ENCODE data around the gene WDTC1. TPM values are rescaled to one million over a fixed set of nuclear protein-coding genes. Genes with fewer than 3 reads are reported as not detected.
A peak's percentile ranks its signal among the peaks of the same experiment; 100 is the strongest.
"Not testable (repeated sequence)": the region's sequence is repeated elsewhere in the genome, so short reads cannot be mapped to it uniquely, and the experiment has no call there.

WDTC1 gene
- total RNA-seq, 1 donor from 2014 or later = 48.5 TPM

DNA sequence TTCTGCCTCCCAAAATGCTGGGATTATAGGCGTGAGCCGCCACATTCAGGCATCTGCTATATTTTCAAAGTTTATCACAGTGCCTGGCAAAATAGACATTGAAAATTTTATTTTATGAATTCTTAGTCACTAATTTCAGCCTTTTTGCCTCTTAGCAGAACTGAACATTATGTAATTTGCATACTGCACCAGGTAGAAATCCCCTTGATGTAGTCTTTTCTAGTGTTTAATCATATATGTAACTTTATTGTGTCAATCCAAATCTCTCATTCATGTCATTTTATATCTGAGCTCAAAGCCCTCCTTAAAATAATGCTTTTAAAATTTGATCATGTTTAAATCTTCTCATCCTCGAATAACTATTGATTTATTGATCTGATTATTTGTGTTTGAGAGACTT is 19.2 kb downstream of the WDTC1 start:
- DNase-seq (ENCODE audit: low read depth) = no peak

DNA sequence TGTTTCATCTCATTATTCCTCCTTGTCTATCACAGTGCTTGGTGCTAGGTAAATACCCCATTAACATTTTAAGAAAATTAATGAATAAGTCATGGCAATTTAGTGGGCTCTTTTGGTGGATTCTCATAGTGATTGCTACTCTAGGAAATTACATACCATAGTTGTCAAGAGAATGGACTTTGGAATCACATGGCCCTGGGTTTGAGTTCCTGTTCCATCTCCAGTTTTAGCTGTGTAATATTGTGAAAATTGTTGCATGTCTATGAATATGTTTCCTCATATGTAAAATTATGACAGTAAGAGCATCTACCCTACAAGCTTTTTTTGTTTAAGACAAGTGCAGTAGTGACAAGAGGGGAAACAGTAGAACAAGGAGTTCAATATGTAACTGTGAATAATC is 20.7 kb downstream of the WDTC1 start:
- no peak for DNase-seq (ENCODE audit: low read depth)

DNA sequence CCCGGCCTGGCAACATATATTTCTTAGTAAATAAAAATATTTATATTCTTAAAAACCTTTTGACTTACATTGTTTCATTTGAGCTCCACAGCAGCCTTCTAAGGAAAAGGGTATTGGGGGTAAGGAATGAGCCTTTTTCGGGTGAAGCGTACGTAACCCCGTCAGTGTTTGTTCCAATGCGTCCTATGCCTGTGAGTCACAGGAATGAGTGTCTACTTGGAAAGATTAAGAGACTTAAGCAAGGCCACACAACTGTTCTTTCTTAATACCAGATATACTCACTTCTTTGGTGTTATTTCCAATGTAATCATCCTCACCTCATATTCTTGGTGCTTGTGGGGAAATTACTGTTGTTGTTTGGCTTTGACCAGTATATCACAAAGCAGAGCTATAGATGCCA is 22.7 kb downstream of the WDTC1 start:
- DNase-seq (ENCODE audit: low read depth) = no peak

- no peak for DNase-seq (ENCODE audit: low read depth)
These were observed 24.2 kb downstream of the WDTC1 start for GRCh38 chr1:27258598-27258997.

GRCh38 chr1:27267153-27267552 is 32.7 kb downstream of the WDTC1 start:
- DNase-seq (ENCODE audit: low read depth) = no peak

DNA sequence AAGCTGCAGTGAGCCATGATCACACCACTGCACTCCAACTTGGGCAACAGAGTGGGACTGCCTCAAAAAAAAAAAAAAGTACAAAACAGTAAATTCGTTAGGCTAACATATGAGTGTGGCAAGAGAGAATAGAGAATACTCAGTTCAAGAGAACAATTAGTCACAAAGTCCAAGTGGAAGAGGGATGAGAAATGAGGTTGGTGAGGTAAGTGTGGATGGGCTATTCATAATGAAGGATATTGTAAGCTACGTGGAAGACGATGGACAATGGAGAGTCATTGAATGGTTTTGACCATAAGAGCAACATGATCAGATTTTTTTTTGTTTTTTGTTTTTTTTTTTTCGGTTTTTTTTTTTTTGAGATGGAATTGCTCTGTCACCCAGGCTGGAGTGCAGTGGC is 34.8 kb downstream of the WDTC1 start:
- no peak for DNase-seq (ENCODE audit: low read depth)

DNA sequence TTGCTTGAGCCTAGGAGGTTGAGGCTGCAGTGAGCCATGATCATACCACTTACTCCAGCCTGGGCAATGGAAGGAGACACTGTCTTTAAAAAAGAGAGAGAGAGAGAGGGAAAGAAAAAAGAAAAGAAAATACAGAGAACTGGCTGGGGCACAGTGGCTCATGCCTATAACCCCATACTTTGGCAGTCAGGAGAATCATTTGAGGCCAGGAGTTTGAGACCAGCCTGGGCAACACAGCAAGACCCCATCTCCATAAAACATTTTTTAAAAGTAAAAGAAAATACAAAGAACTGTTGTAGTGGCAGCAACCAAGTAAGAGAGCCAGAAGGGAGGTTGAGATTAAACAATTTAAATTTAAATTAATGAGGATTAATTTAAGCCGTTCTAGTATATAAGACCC is 39.8 kb downstream of the WDTC1 start:
- no peak for DNase-seq (ENCODE audit: low read depth)

GRCh38 chr1:27275696-27276095 is 41.3 kb downstream of the WDTC1 start:
- no peak for DNase-seq (ENCODE audit: low read depth)

DNA sequence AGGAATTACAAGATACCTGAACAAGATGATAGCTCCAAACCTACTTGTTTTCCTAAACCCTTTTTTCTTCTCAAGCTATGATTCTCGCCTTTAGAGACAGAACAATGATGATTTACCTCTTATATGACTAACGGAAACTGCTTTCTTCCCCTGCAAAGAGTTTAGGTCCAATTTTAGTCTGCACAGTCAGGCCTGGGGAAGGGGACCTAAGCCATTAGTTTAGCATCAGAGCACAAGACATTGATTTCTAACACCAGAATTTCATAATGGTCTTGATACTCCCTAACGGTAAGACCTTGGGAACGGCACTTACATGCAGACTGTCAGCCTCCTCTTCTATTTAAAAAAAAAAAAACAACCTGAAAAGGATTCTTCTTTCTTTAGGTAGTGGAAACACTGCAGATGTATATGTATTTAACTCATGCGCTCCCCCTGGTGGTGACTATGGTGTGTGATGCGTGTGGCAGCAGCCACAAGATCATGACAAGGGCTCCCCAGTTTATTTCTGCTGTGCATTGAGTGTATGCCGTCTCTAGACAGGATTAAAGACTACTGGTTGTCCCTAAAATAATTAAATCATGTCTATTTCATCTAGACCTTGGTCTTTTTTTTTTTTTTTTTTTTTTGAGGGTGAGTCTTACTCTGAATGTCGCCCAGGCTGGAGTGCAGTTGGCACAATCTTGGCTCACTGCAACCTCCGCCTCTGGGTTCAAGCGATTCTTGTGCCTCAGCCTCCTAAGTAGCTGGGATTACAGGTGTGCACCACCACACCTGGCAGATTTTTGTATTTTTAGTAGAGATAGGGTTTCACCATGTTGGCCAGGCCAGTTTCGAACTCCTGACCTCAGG is 50.2 kb downstream of the WDTC1 start:
- DNase-seq (ENCODE audit: low read depth) = peak; percentile 44

- DNase-seq (ENCODE audit: low read depth) = no peak
These were observed 50.8 kb downstream of the WDTC1 start for GRCh38 chr1:27285274-27285660.

GRCh38 chr1:27285821-27286220 is 51.4 kb downstream of the WDTC1 start:
- not testable (repeated sequence) for DNase-seq (ENCODE audit: low read depth)

DNA sequence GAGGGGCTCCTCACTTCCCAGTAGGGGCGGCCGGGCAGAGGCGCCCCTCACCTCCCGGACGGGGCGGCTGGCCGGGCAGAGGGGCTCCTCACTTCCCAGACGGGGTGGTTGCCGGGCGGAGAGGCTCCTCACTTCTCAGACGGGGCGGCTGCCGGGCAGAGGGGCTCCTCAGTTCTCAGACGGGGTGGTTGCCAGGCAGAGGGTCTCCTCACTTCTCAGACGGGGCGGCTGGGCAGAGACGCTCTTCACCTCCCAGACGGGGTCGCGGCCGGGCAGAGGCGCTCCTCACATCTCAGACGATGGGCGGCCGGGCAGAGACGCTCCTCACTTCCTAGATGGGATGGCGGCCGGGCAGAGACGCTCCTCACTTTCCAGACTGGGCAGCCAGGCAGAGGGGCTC is 54.7 kb downstream of the WDTC1 start:
- DNase-seq (ENCODE audit: low read depth) = not testable (repeated sequence)

DNA sequence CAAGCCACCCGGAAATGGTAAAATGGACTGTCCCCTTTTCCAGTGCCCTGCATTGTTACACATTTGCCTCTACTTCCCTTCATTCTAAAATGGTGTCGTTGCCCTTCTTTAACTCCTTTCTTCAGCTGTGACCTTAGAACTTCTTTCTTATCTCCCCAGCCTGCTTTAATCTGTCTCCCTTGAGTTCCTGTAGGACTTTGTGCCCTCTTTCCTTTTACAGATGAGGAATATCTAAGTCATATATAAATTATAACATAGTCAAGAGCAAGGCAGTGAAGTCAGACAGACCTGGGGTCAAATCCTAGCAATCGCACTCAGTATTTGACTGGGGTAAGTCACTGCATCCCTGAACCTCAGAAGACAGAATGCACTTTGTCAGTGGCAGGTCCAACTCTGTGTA is 56.1 kb downstream of the WDTC1 start:
- DNase-seq (ENCODE audit: low read depth) = no peak

DNA sequence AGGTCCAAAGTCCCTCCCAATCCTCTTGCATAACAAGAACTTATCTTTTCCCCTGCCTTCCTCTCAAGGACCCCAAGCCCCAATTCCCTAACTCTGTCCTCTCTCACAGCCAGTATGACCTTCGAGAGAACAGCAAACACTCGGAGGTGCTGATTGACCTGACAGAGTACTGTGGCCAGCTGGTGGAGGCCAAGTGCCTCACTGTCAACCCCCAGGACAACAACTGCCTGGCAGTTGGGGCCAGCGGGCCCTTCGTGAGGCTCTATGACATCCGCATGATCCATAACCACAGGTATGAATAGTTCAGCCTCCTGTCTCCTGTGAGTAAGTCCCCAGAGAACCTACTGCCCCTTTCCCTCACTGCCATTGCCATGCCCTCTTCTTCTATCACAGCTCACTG is 57.7 kb downstream of the WDTC1 start:
- DNase-seq (ENCODE audit: low read depth) = no peak

DNA sequence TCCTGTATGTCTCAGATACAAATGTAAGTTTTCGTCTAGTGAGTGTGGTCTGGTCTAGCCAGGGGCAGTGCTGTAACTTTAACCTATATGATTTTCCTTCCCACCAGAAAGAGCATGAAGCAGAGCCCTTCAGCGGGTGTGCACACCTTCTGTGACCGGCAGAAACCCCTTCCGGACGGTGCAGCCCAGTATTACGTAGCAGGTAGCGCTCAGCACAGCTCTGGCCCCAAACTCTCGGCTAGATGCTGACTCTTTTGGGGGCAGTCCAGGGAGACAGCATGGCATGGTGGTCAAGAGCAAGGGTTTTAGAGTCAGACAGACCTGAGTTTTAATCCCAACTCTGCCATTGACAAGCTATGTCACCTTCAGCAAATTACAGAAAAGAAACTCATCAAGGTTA is 59.5 kb downstream of the WDTC1 start:
- no peak for DNase-seq (ENCODE audit: low read depth)

DNA sequence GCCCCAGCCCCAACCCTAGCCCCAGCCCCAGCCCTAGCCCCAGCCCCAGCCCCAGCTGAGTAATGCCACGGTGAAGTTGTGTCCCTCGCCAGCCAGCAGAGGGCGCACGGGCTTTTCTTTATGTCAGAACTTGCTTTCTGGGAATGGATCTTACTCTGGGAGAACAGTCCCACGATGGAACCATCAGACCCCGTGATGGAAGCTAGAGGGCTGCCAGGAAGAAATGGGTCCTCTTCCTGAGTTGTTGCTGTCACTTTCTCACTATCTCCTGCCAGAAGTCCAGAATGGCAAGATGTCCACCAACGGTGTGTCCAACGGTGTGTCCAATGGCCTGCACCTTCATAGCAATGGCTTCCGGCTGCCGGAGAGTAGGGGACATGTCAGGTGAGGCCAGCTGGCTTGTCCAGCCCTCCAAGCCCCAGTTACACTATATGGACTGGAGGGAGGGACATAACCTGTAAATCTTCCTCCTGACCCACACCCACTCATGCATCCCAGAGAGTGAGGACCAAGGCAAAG is 62.4 kb downstream of the WDTC1 start:
- DNase-seq (ENCODE audit: low read depth) = peak; percentile 19

DNA sequence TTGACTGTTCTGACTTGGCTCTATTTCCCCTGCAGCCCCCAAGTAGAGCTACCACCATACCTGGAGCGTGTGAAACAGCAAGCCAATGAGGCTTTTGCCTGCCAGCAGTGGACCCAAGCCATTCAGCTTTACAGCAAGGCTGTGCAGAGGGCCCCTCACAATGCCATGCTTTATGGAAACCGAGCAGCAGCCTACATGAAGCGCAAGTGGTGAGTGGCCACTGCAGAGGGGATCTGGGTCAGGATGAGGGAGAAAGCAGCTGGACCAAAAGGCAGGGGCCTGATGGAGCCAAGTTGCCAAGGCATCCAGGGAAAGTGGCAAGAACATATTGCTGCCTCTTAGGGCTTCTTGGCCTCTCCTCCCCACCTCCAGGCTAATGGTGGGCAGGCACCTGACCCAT is 63.5 kb downstream of the WDTC1 start:
- no peak for DNase-seq (ENCODE audit: low read depth)

DNA sequence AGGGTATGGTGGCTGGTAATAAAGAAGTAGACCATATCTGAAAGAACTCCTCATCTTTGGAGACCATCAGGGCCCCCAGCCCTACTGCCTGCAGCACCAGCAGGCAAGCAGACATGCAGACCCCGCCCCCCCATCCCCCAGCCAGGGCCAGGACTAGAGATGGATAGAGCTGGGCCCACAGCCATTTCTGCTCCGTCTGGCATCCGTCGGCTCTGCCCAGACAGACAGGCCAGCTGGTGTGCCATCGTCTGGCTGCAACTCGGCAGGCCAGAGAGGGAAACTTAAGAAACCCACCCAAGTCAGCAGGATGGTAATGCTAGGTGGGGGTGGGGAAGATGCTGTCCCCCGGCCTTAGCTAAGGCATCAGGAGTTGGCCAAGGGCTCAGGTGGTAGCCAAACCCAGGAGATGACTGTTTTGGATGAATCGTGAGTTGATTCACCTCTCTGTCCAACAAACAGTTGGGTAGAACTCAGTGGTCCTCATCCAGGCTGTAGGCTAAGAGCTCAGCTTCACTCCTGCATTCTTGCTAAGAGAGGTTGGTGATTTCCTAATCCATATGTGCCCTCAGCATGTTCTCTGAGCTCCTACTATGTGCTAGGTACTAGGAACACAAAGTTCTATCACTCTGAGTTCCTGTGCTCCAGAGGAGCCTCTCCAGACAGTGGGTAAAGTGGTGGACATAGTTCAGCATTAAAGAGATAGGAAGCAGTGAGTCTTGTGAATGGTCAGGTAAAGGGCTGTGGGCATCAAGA is 64.4 kb downstream of the WDTC1 start:
- no peak for DNase-seq (ENCODE audit: low read depth)

DNA sequence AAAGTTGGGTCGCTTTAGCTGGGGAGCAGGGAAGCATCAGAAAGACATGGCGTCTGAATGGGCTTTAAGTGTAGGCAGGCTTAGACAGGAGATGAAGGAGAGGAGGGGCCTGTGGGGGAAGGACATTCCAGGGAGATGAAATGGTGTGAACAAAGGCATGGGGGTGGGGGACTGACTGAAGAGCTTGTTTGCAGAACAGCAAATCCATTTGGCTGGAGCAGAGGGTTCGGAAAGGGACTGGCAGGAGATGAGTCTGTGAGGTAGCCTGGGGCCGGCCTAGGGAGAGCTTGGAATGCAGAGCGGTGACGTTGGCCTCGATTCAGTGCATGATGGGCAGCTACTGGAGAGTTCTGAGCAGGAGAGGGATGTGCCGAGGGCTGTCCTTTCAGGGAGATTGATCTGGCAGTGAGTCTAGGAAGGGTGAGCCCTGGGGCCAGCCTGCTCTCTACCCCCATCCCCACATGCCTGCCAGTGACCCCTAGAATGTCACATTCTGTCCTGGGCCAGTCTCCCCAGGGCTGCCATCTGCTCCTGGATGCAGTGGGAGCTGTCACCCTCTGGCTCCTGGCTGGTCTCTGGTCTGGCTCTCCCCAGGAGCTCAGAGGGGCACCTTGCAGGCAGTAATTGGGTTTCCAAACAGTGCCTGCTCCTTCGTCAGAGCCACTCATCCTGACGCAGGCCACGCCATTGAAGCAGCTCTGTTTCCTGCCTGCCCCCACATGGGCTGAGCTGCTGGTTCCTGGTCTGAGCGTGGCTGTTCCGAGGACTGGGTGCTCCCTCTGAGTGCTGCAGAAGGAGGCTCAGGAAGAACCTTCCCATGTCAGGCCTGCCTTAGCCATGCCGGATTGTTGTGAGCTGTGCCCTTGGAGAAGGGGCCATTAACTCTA is 65.2 kb downstream of the WDTC1 start:
- DNase-seq (ENCODE audit: low read depth) = peak; percentile 39

DNA sequence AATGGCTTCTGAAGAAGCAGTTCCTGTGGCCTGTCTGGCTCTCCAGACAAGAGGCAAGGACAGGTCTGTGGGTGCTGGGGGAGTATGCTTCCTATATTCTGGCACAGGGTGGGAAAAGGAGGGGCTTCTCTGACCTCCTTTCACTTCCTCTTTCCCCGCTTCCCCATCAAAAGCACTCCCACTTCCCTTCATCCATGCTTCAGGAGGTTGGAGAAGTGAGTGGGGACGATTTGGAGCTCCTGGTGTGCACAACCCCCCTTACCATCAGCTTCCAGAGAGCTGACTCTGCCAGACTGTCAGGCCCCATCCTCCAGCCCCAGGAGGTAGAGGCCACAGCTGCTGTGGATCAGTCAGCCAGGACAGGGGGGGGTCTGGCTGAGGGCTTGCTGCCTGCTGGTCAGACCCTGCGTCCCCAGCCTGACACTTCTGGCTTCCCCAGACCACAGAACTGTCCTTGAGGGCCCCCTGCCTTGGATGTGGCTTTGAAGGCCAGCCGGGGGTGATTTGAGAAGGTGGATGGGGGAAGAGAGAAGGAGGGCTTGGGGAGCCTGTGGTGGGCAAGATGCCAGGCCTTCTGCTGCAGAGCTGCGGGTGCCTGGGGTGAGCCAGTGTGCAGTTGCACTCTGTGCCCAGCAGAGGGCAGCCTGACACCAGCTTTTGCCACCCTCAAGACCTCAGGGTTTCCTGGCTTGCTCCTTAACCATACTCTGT is 66.1 kb downstream of the WDTC1 start:
- DNase-seq (ENCODE audit: low read depth) = peak; percentile 75

DNA sequence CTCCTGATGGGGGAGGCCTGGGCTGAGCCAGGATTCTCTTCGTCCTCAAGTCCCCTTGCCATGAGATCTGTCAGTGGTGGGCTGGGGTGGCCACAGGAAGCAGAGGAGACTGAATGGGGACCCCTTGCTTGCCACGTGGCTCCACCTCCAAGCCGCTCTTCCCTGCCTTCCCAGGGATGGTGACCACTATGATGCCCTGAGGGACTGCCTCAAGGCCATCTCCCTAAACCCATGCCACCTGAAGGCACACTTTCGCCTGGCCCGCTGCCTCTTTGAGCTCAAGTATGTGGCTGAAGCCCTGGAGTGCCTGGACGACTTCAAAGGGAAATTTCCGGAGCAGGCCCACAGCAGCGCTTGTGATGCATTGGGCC is 66.6 kb downstream of the WDTC1 start:
- DNase-seq (ENCODE audit: low read depth) = no peak

All from renal cortical epithelial cell (primary cell).